Omental fat pad (tissue), 4 donors: ENCODE results near the gene RXYLT1. TPM values are rescaled to one million over a fixed set of nuclear protein-coding genes. Genes with fewer than 3 reads are reported as not detected.

Source experiments
- ATAC-seq: fragments of 150-250 bp; one replicate; pipeline ENCODE4 v1.9.1; 2016; ENCODE audit warnings: mild to moderate bottlenecking, moderate library complexity; ENCODE audit not compliant: low FRiP score
- DNase-seq: peaks from one replicate; pipeline ENCODE4 v3.0.0-alpha.2; 2019; ENCODE audit warnings: low spot score
- CTCF ChIP-seq, 3 donors: fragments of 450-650 bp; IDR thresholded peaks; one replicate each; pipeline ENCODE4 v1.5.1; 2016 to 2017; ENCODE audit warnings: antibody characterized with exemption in 3 of 3, mild to moderate bottlenecking in 3 of 3, moderate library complexity in 2 of 3
- small RNA-seq: library from RNA; depleted of rRNA; stranded (forward); fragments of <200 nt; gene quantifications from one replicate; pipeline ENCODE3, GENCODE V24; 2016
- total RNA-seq, 4 donors: library from RNA; depleted of rRNA; stranded (reverse); fragments of >200 nt; gene quantifications; one replicate each; pipeline ENCODE4 v1.1.0, GENCODE V29; 2016

RXYLT1 gene
- total RNA-seq, 4 donors from 2014 or later = 16.0 to 18.7 (median 17.0) TPM

DNA sequence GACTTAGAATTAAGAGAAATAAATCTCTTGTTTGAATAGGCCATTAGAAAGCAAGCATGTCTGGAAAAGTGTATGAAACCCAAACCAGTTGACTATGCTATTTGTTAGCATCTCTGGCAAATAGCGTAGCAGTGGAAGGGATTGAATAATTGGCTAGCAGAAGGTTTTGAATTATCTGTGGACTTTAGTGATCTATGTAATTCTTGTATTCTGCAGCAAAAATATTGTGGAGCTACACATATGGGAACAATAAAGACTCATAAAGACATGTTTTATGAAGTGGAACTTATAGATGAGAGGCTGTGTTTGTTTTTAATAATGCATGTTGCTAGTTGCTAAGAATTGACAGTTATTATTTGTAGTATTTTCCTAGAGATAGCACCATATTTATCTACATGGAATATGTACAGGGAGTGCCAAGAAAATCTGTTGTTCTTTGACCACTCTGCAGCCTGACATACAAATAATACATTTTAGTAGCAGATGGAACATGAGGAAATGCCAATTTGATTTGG lies 69.5 kb downstream of the RXYLT1 start:
- DNase-seq (no peak), ATAC-seq (no peak)
- no peak for TF ChIP-seq CTCF (IDR thresholded peaks at IDR 0.05)

DNA sequence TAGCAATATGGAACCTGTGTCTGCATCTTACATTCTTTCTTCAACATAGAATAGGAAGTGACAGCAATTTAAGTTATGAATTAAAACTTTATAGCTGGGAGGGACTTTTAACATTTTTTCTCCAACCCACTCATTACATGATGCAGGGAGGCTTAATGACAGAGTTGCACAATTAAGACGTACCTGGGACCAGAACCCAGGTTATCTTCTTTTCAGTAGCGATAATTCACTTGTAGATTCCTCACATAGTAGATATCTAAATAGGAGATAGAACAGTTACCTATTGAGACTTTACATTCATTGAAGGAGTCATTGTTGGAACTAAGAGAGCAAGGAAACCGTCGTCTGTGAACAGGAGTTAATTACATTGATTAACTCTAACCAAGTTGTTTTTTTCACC lies 69.9 kb downstream of the RXYLT1 start:
- DNase-seq (no peak), ATAC-seq (no peak)
- no peak for TF ChIP-seq CTCF (IDR thresholded peaks at IDR 0.05)

- no peak for ATAC-seq
- TF ChIP-seq CTCF (IDR thresholded peaks at IDR 0.05) = no peak
- no peak for DNase-seq
Observed at GRCh38 chr12:63853978-63854377, 74.3 kb downstream of the RXYLT1 start.

DNA sequence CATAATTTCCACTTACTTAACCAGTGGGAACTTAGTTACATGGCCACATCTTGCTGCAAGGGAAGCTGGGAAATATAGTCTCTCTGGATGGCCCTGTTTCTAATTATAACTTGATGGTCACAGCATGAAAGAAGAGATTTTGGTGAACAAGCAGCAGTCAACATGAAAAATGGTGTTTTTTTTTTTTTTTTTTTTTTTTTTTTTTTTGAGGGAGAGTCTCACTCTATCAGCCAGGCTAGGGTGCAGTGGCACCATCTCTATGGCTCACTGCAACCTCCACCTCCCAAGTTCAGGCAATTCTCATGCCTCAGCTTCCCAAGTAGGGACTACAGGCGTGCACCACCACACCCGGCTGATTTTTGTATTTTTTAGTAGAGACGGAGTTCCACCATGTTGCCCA lies 75.6 kb downstream of the RXYLT1 start:
- no peak for TF ChIP-seq CTCF (IDR thresholded peaks at IDR 0.05)
- DNase-seq (no peak), ATAC-seq (no peak)

GRCh38 chr12:63857771-63858670 lies 78.3 kb downstream of the RXYLT1 start:
- DNase-seq = no peak
- TF ChIP-seq CTCF (IDR thresholded peaks at IDR 0.05) = no peak
- ATAC-seq = no peak

Small RNAs within 50 kb of the gene (small RNA-seq; reads per million reads assigned to genes)
- gene AC084357.1 = not detected

Other genes starting within 250 kb of the RXYLT1 start
- gene DPY19L2, start 111.4 kb upstream of the RXYLT1 start, total RNA-seq = 10 to 100 TPM in 1 of 4 donors, 1 to 10 TPM in 3; 6.1 to 28.4 (median 8.4) TPM
- gene SRGAP1, start 64.8 kb downstream of the RXYLT1 start, total RNA-seq = 10 to 100 TPM; 10.6 to 69.1 (median 12.9) TPM